HG03196 (cell line): Measurements from ENCODE around the gene PIP5KL1.

Experiments used
- ATAC-seq: cut with Tn5 transposase; IDR thresholded peaks from one replicate; pipeline ENCODE4 v1.9.1; 2021; ENCODE audit not compliant: unreplicated experiment

Gene PIP5KL1

GRCh38 chr9:127934986-127935385, 4.4 kb upstream of the PIP5KL1 start:
- no peak for ATAC-seq

GRCh38 chr9:127934248-127934647, 3.7 kb upstream of the PIP5KL1 start:
- no peak for ATAC-seq

GRCh38 chr9:127931092-127931881, 710 bp upstream of the PIP5KL1 start:
- ATAC-seq, result peak; percentile 22

- no peak for ATAC-seq
Observed at GRCh38 chr9:127929625-127929979, 975 bp downstream of the PIP5KL1 start.

- ATAC-seq, result no peak
Observed at GRCh38 chr9:127928676-127929624, 1.6 kb downstream of the PIP5KL1 start.

- ATAC-seq, result no peak
Observed at GRCh38 chr9:127927988-127928675, 2.4 kb downstream of the PIP5KL1 start.

- no peak for ATAC-seq
Observed at GRCh38 chr9:127927201-127927987, 3.2 kb downstream of the PIP5KL1 start.

GRCh38 chr9:127926906-127927200, 3.7 kb downstream of the PIP5KL1 start:
- no peak for ATAC-seq

GRCh38 chr9:127925959-127926905, 4.3 kb downstream of the PIP5KL1 start:
- no peak for ATAC-seq

GRCh38 chr9:127924736-127925444, 5.7 kb downstream of the PIP5KL1 start:
- no peak for ATAC-seq

- ATAC-seq, result no peak
Observed at GRCh38 chr9:127923771-127924170, 6.8 kb downstream of the PIP5KL1 start.

- no peak for ATAC-seq
Observed at GRCh38 chr9:127923046-127923445, 7.5 kb downstream of the PIP5KL1 start.

- ATAC-seq, result no peak
Observed at GRCh38 chr9:127921557-127922120, 8.9 kb downstream of the PIP5KL1 start.

GRCh38 chr9:127920794-127921193, 9.8 kb downstream of the PIP5KL1 start:
- no peak for ATAC-seq

- no peak for ATAC-seq
Observed at GRCh38 chr9:127919253-127919815, 11.2 kb downstream of the PIP5KL1 start.

GRCh38 chr9:127918183-127919107, 12.1 kb downstream of the PIP5KL1 start:
- no peak for ATAC-seq

GRCh38 chr9:127917603-127918002, 13.0 kb downstream of the PIP5KL1 start:
- ATAC-seq, result no peak
